PFSK-1 (cell line): ENCODE data around the gene PTGIS.

Experiments
- POLR2AphosphoS5 ChIP-seq: IDR thresholded peaks from 2 replicates; pipeline ENCODE4 v1.6.1; 2012; ENCODE audit warnings: low read depth, mild to moderate bottlenecking, control low read depth, low read length, moderate library complexity
- SIN3A ChIP-seq: IDR thresholded peaks from 2 replicates; pipeline ENCODE4 v1.6.1; 2012; ENCODE audit warnings: mild to moderate bottlenecking, low read length, moderate library complexity, borderline replicate concordance; ENCODE audit not compliant: insufficient read depth
- TF ChIP-seq, protein P1 (sequence below), 2 experiments: IDR thresholded peaks; 2 replicates each; pipeline versions ENCODE4 v1.6.1 to v1.8.0; 2011 to 2012; ENCODE audit warnings: low read depth in 2 of 2, low read length in 2 of 2, control low read depth in 1 of 2, inconsistent platforms in 1 of 2, mild to moderate bottlenecking in 1 of 2, moderate library complexity in 1 of 2; ENCODE audit not compliant: insufficient read depth in 1 of 2

DNA sequence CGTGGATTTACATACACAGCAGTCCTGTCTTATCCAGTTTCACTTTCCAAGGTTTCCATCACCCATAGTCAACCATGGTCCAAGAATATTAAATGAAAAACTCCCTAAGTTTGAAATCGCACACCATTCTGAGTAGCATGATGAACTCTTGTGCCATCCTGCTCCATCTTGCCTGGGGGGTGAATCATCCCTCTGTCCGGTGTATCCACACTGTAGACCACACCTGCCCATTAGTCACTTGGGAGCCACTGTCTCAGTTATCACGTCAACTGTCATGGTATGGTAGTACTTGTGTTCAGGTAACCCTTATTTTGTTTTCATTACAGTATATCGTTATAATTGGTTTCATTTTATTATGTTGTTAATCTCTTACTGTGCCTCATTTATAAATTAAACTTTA is 38.5 kb downstream of the PTGIS start:
- no peak for TF ChIP-seq POLR2AphosphoS5
- no peak for TF ChIP-seq SIN3A
- TF ChIP-seq, protein P1, sequence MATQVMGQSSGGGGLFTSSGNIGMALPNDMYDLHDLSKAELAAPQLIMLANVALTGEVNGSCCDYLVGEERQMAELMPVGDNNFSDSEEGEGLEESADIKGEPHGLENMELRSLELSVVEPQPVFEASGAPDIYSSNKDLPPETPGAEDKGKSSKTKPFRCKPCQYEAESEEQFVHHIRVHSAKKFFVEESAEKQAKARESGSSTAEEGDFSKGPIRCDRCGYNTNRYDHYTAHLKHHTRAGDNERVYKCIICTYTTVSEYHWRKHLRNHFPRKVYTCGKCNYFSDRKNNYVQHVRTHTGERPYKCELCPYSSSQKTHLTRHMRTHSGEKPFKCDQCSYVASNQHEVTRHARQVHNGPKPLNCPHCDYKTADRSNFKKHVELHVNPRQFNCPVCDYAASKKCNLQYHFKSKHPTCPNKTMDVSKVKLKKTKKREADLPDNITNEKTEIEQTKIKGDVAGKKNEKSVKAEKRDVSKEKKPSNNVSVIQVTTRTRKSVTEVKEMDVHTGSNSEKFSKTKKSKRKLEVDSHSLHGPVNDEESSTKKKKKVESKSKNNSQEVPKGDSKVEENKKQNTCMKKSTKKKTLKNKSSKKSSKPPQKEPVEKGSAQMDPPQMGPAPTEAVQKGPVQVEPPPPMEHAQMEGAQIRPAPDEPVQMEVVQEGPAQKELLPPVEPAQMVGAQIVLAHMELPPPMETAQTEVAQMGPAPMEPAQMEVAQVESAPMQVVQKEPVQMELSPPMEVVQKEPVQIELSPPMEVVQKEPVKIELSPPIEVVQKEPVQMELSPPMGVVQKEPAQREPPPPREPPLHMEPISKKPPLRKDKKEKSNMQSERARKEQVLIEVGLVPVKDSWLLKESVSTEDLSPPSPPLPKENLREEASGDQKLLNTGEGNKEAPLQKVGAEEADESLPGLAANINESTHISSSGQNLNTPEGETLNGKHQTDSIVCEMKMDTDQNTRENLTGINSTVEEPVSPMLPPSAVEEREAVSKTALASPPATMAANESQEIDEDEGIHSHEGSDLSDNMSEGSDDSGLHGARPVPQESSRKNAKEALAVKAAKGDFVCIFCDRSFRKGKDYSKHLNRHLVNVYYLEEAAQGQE (IDR thresholded peaks at IDR 0.05; ENCODE audit: insufficient read depth in 1 of 2, low read depth in 2 of 2, low read length in 2 of 2) = no peak
